ENCODE data around the gene SCRN2.

SCRN2 gene

GRCh38 chr17:47882247-47882646 is 41.2 kb upstream of the SCRN2 start:
- no peak for DNase-seq (ENCODE audit: low read depth in 1 of 2, low spot score in 1 of 2)

GRCh38 chr17:47879776-47880454 is 38.8 kb upstream of the SCRN2 start:
- TF ChIP-seq GABPA (IDR thresholded peaks at IDR 0.05; ENCODE audit: low read depth) (no peak), POLR2AphosphoS5 (IDR thresholded peaks at IDR 0.05; ENCODE audit: low read depth) (no peak), CTCF (IDR thresholded peaks at IDR 0.05; ENCODE audit: insufficient read depth, low read length) (no peak), REST (IDR thresholded peaks at IDR 0.05; ENCODE audit: insufficient replicate concordance, low read depth) (no peak), SPI1 (IDR thresholded peaks at IDR 0.05; ENCODE audit: borderline replicate concordance, low read depth) (no peak)
- DNase-seq (ENCODE audit: low read depth in 1 of 2, low spot score in 1 of 2) = no peak
- Histone ChIP-seq H3K4me3 (replicated peaks; ENCODE audit: insufficient read depth, low read length) (no peak overlapping the region), H3K27me3 (ENCODE audit: insufficient read depth, poor library complexity, severe bottlenecking) (peaks cover 9% of the 10 kb centered on the region), H3K27ac (replicated peaks) (no peak overlapping the region)

More at GRCh38 chr17:47882247-47882646, 41.2 kb upstream of the SCRN2 start:
- Histone ChIP-seq H3K27ac (replicated peaks) (no peak overlapping the region), H3K27me3 (ENCODE audit: insufficient read depth, poor library complexity, severe bottlenecking) (peaks cover 9% of the 10 kb centered on the region), H3K4me3 (replicated peaks; ENCODE audit: insufficient read depth, low read length) (no peak overlapping the region)
- TF ChIP-seq POLR2AphosphoS5 (IDR thresholded peaks at IDR 0.05; ENCODE audit: low read depth) (no peak), REST (IDR thresholded peaks at IDR 0.05; ENCODE audit: insufficient replicate concordance, low read depth) (no peak), SPI1 (IDR thresholded peaks at IDR 0.05; ENCODE audit: borderline replicate concordance, low read depth) (no peak), GABPA (IDR thresholded peaks at IDR 0.05; ENCODE audit: low read depth) (no peak), CTCF (IDR thresholded peaks at IDR 0.05; ENCODE audit: insufficient read depth, low read length) (no peak)

GRCh38 chr17:47879028-47879585 is 38.0 kb upstream of the SCRN2 start:
- Histone ChIP-seq H3K4me3 (replicated peaks; ENCODE audit: insufficient read depth, low read length) (no peak overlapping the region), H3K27ac (replicated peaks) (no peak overlapping the region), H3K27me3 (ENCODE audit: insufficient read depth, poor library complexity, severe bottlenecking) (peaks cover 9% of the 10 kb centered on the region)
- DNase-seq (ENCODE audit: low read depth in 1 of 2, low spot score in 1 of 2) = no peak
- TF ChIP-seq SPI1 (IDR thresholded peaks at IDR 0.05; ENCODE audit: borderline replicate concordance, low read depth) (no peak), GABPA (IDR thresholded peaks at IDR 0.05; ENCODE audit: low read depth) (no peak), POLR2AphosphoS5 (IDR thresholded peaks at IDR 0.05; ENCODE audit: low read depth) (no peak)

- Histone ChIP-seq H3K27me3 (ENCODE audit: insufficient read depth, poor library complexity, severe bottlenecking) (peaks cover 9% of the 10 kb centered on the region), H3K27ac (replicated peaks) (no peak overlapping the region), H3K4me3 (replicated peaks; ENCODE audit: insufficient read depth, low read length) (no peak overlapping the region)
- DNase-seq (ENCODE audit: low read depth in 1 of 2, low spot score in 1 of 2) = no peak
- TF ChIP-seq CTCF (IDR thresholded peaks at IDR 0.05; ENCODE audit: insufficient read depth, low read length) (no peak), POLR2AphosphoS5 (IDR thresholded peaks at IDR 0.05; ENCODE audit: low read depth) (no peak), REST (IDR thresholded peaks at IDR 0.05; ENCODE audit: insufficient replicate concordance, low read depth) (no peak), SPI1 (IDR thresholded peaks at IDR 0.05; ENCODE audit: borderline replicate concordance, low read depth) (no peak), GABPA (IDR thresholded peaks at IDR 0.05; ENCODE audit: low read depth) (no peak)
These were observed 37.3 kb upstream of the SCRN2 start for GRCh38 chr17:47878203-47879027.

Measured in HL-60 (cell line).